ENCODE results near the gene PDIK1L. TPM values are rescaled to one million over a fixed set of nuclear protein-coding genes. Genes with fewer than 3 reads are reported as not detected.

The PDIK1L gene
- total and polyA plus RNA-seq, 4 donors: 3.2 to 9.2 (median 4.8) TPM

DNA sequence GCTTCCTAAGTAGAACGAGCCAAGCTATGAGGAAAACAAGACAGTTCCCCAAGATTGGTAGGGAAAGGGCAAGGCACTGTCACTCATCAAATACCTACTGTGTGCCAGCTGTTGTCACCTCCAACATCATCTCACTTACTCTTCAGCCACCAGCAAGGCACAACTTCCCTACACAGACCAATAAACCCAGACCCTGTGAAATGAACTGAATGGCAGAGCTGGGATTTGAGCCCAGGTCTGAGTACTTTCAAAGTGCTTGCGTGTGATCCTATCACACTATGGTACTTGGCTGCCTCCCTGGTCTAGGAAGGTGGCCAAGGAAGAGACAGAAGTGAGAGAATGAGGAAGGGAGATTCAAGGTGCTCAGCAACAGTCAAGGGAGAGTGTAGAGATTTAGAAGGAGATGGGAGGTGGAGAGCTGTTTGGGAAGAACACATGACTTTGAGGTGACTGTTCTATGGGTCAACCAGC is 27.5 kb upstream of the PDIK1L start:
- peaks cover 0 to 6% (median 0%) of the 10 kb centered on the region in 4 donors for H3K27me3 ChIP-seq (ENCODE audit: control insufficient read depth in 4 of 4, insufficient read depth in 4 of 4, low read length in 3 of 4)
- peaks cover 0 to 8% (median 3%) of the 10 kb centered on the region in 4 donors for H3K4me1 ChIP-seq (ENCODE audit: control insufficient read depth in 4 of 4, insufficient read depth in 4 of 4, low read length in 3 of 4)
- TF ChIP-seq RXRA (IDR thresholded peaks at IDR 0.05) (no peak), ATF3 (IDR thresholded peaks at IDR 0.05) (no peak)
- TF ChIP-seq, protein P1, sequence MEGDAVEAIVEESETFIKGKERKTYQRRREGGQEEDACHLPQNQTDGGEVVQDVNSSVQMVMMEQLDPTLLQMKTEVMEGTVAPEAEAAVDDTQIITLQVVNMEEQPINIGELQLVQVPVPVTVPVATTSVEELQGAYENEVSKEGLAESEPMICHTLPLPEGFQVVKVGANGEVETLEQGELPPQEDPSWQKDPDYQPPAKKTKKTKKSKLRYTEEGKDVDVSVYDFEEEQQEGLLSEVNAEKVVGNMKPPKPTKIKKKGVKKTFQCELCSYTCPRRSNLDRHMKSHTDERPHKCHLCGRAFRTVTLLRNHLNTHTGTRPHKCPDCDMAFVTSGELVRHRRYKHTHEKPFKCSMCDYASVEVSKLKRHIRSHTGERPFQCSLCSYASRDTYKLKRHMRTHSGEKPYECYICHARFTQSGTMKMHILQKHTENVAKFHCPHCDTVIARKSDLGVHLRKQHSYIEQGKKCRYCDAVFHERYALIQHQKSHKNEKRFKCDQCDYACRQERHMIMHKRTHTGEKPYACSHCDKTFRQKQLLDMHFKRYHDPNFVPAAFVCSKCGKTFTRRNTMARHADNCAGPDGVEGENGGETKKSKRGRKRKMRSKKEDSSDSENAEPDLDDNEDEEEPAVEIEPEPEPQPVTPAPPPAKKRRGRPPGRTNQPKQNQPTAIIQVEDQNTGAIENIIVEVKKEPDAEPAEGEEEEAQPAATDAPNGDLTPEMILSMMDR (IDR thresholded peaks at IDR 0.05; ENCODE audit: low read depth, low read length, missing input control): no peak
- WGBS: 71% methylated on average over 2 of the region's 2 CpGs
- no peak overlapping the region for H3K9ac ChIP-seq (ENCODE audit: low read depth in 1 of 2, low read length in 2 of 2)
- no peaks in the 10 kb centered on the region for H3K36me3 ChIP-seq (ENCODE audit: control insufficient read depth in 4 of 4, insufficient read depth in 3 of 4, low read depth in 1 of 4, low read length in 3 of 4)
- H3K4me3 ChIP-seq (ENCODE audit: low read depth in 1 of 3, low read length in 3 of 3): no peak overlapping the region
- DNase-seq (ENCODE audit: low spot score): no peak
- no peak overlapping the region for H3K27ac ChIP-seq (ENCODE audit: low read depth in 1 of 2, low read length in 2 of 2)
- H3K9me3 ChIP-seq (ENCODE audit: control insufficient read depth in 4 of 4, low read length in 3 of 4): no peaks in the 10 kb centered on the region

- Histone ChIP-seq H3K4me3 (ENCODE audit: low read depth in 1 of 3, low read length in 3 of 3) (no peak overlapping the region), H3K36me3 (ENCODE audit: control insufficient read depth in 4 of 4, insufficient read depth in 3 of 4, low read depth in 1 of 4, low read length in 3 of 4) (no peaks in the 10 kb centered on the region), H3K27me3 (ENCODE audit: control insufficient read depth in 4 of 4, insufficient read depth in 4 of 4, low read length in 3 of 4) (peaks cover 0 to 6% (median 0%) of the 10 kb centered on the region in 4 donors), H3K9me3 (ENCODE audit: control insufficient read depth in 4 of 4, low read length in 3 of 4) (no peaks in the 10 kb centered on the region), H3K27ac (ENCODE audit: low read depth in 1 of 2, low read length in 2 of 2) (no peak overlapping the region), H3K9ac (ENCODE audit: low read depth in 1 of 2, low read length in 2 of 2) (no peak overlapping the region), H3K4me1 (ENCODE audit: control insufficient read depth in 4 of 4, insufficient read depth in 4 of 4, low read length in 3 of 4) (peaks cover 0 to 4% (median 1%) of the 10 kb centered on the region in 4 donors)
- TF ChIP-seq, protein P1 (IDR thresholded peaks at IDR 0.05; ENCODE audit: low read depth, low read length, missing input control): no peak
- TF ChIP-seq FOXA1 (IDR thresholded peaks at IDR 0.05) (no peak), TAF1 (conservative IDR thresholded peaks at IDR 0.05) (no peak), YY1 (IDR thresholded peaks at IDR 0.05) (no peak), HNF4G (IDR thresholded peaks at IDR 0.05) (no peak), HNF4A (conservative IDR thresholded peaks at IDR 0.05) (no peak), RAD21 (IDR thresholded peaks at IDR 0.05) (no peak), FOXA2 (IDR thresholded peaks at IDR 0.05) (no peak), ATF3 (IDR thresholded peaks at IDR 0.05) (no peak), JUND (IDR thresholded peaks at IDR 0.05) (no peak), GABPA (IDR thresholded peaks at IDR 0.05 in 1 of 2, conservative IDR thresholded peaks at IDR 0.05 in 1 of 2) (no peak), SP1 (IDR thresholded peaks at IDR 0.05) (no peak), RXRA (IDR thresholded peaks at IDR 0.05) (no peak)
- TF ChIP-seq, protein P2, sequence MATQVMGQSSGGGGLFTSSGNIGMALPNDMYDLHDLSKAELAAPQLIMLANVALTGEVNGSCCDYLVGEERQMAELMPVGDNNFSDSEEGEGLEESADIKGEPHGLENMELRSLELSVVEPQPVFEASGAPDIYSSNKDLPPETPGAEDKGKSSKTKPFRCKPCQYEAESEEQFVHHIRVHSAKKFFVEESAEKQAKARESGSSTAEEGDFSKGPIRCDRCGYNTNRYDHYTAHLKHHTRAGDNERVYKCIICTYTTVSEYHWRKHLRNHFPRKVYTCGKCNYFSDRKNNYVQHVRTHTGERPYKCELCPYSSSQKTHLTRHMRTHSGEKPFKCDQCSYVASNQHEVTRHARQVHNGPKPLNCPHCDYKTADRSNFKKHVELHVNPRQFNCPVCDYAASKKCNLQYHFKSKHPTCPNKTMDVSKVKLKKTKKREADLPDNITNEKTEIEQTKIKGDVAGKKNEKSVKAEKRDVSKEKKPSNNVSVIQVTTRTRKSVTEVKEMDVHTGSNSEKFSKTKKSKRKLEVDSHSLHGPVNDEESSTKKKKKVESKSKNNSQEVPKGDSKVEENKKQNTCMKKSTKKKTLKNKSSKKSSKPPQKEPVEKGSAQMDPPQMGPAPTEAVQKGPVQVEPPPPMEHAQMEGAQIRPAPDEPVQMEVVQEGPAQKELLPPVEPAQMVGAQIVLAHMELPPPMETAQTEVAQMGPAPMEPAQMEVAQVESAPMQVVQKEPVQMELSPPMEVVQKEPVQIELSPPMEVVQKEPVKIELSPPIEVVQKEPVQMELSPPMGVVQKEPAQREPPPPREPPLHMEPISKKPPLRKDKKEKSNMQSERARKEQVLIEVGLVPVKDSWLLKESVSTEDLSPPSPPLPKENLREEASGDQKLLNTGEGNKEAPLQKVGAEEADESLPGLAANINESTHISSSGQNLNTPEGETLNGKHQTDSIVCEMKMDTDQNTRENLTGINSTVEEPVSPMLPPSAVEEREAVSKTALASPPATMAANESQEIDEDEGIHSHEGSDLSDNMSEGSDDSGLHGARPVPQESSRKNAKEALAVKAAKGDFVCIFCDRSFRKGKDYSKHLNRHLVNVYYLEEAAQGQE (IDR thresholded peaks at IDR 0.05): no peak
- TF ChIP-seq, protein P3, sequence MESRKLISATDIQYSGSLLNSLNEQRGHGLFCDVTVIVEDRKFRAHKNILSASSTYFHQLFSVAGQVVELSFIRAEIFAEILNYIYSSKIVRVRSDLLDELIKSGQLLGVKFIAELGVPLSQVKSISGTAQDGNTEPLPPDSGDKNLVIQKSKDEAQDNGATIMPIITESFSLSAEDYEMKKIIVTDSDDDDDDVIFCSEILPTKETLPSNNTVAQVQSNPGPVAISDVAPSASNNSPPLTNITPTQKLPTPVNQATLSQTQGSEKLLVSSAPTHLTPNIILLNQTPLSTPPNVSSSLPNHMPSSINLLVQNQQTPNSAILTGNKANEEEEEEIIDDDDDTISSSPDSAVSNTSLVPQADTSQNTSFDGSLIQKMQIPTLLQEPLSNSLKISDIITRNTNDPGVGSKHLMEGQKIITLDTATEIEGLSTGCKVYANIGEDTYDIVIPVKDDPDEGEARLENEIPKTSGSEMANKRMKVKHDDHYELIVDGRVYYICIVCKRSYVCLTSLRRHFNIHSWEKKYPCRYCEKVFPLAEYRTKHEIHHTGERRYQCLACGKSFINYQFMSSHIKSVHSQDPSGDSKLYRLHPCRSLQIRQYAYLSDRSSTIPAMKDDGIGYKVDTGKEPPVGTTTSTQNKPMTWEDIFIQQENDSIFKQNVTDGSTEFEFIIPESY (IDR thresholded peaks at IDR 0.05): no peak
- DNase-seq (ENCODE audit: low spot score): no peak
- WGBS: 88% methylated on average over 2 of the region's 2 CpGs
Measured at GRCh38 chr1:26084844-26085243, 26.8 kb upstream of the PDIK1L start.

Data from liver (tissue), 9 donors.